GM12892 (cell line): ENCODE results near the gene PPP2R5C.

Experiments used
- POLR2A ChIP-seq: IDR thresholded peaks from 2 replicates; pipeline ENCODE4 v1.6.1; 2011; ENCODE audit warnings: low read depth, low read length, control low read depth
- POLR2AphosphoS5 ChIP-seq: IDR thresholded peaks from 2 replicates; pipeline ENCODE4 v1.6.1; 2011; ENCODE audit warnings: low read depth, low read length, control low read depth

DNA sequence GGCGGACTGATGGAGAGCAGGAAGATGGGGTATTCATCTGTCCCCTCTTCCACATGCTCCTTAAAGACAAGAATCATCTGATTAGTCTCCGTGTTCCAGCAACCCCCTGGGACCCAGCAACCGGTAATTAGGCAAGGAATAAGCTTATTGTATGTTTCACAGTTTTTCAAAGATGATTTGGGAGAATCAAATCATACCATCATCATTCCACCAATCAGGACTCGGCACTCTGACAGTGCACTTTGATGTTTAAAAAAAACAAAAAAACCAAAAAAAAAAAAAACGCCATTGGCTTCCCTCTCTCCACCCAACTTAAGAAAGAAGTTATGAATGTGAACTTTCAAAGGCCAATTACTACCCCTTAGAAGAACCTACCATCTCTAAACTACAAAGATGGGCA, 201.5 kb downstream of the PPP2R5C start:
- TF ChIP-seq POLR2AphosphoS5 (no peak), POLR2A (no peak)
